HUES48 (cell line): Measurements from ENCODE around the gene RGS6.
A peak's percentile ranks its signal among the peaks of the same experiment; 100 is the strongest.

Experiments
- H3K27ac ChIP-seq: one replicate; pipeline ENCODE4 v1.7.0; 2013; ENCODE audit warnings: low read depth, low read length, inconsistent platforms
- H3K27me3 ChIP-seq: 2 replicates; pipeline ENCODE4 v1.6.1; 2013; ENCODE audit warnings: mild to moderate bottlenecking, low read length; ENCODE audit not compliant: control insufficient read depth, insufficient read depth
- H3K36me3 ChIP-seq: 2 replicates; pipeline ENCODE4 v1.6.1; 2013; ENCODE audit warnings: low read length; ENCODE audit not compliant: control insufficient read depth, insufficient read depth
- H3K4me1 ChIP-seq: 2 replicates; pipeline ENCODE4 v1.6.1; 2013; ENCODE audit warnings: mild to moderate bottlenecking, low read length; ENCODE audit not compliant: control insufficient read depth, insufficient read depth
- H3K4me3 ChIP-seq: 2 replicates; pipeline ENCODE4 v1.5.1; 2013; ENCODE audit warnings: mild to moderate bottlenecking, low read depth, low read length
- H3K9ac ChIP-seq: 2 replicates; pipeline ENCODE4 v1.6.1; 2013; ENCODE audit warnings: mild to moderate bottlenecking, low read depth, low read length, moderate library complexity
- H3K9me3 ChIP-seq: 2 replicates; pipeline ENCODE4 v1.6.1; 2013; ENCODE audit warnings: low read length; ENCODE audit not compliant: control insufficient read depth, insufficient read depth

Gene RGS6

GRCh38 chr14:72541546-72541945 is 609.3 kb downstream of the RGS6 start:
- Histone ChIP-seq H3K4me1 (peaks cover 12% of the 10 kb centered on the region), H3K9ac (no peak overlapping the region), H3K4me3 (no peak overlapping the region), H3K27ac (no peak overlapping the region), H3K9me3 (no peaks in the 10 kb centered on the region), H3K36me3 (no peaks in the 10 kb centered on the region), H3K27me3 (no peaks in the 10 kb centered on the region; the same call in 1 of the 2 replicates)

DNA sequence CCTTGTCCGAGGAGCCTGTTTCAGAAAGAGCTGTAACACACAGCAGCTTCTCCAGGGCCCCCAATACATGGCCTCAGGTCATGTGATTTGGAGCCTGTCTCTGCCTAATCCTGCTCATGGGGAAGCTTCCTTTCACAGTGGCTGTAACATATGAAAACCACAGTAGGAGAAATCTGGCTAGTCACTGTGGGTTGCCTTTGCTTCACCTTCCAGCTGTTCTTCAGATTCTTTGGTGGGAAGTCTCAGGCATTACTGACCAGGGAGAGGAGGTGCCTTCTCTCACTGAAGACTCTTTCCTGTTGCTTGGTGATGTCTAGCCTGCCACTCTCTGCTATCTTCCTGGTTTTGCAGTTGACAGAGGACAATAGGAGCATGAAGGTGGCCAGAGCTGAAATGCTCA is 611.1 kb downstream of the RGS6 start:
- Histone ChIP-seq H3K36me3 (no peaks in the 10 kb centered on the region), H3K27ac (no peak overlapping the region), H3K9ac (no peak overlapping the region), H3K27me3 (no peaks in the 10 kb centered on the region), H3K9me3 (no peaks in the 10 kb centered on the region), H3K4me1 (peaks cover 12% of the 10 kb centered on the region), H3K4me3 (no peak overlapping the region)

GRCh38 chr14:72544615-72545387 is 612.6 kb downstream of the RGS6 start:
- no peak overlapping the region for H3K4me3 ChIP-seq
- no peaks in the 10 kb centered on the region for H3K27me3 ChIP-seq
- no peak overlapping the region for H3K9ac ChIP-seq

GRCh38 chr14:72545411-72546311 is 613.4 kb downstream of the RGS6 start:
- no peak overlapping the region for H3K4me3 ChIP-seq
- peak overlapping the region; percentile 17 for H3K27ac ChIP-seq
- H3K4me1 ChIP-seq: peaks cover 12% of the 10 kb centered on the region
- no peaks in the 10 kb centered on the region for H3K9me3 ChIP-seq
- H3K36me3 ChIP-seq: no peaks in the 10 kb centered on the region
- H3K9ac ChIP-seq: no peak overlapping the region
- H3K27me3 ChIP-seq: no peaks in the 10 kb centered on the region

More at GRCh38 chr14:72544615-72545387, 612.6 kb downstream of the RGS6 start:
- H3K4me1 ChIP-seq: peaks cover 12% of the 10 kb centered on the region
- H3K9me3 ChIP-seq: no peaks in the 10 kb centered on the region
- peak overlapping the region; percentile 35 for H3K27ac ChIP-seq
- no peaks in the 10 kb centered on the region for H3K36me3 ChIP-seq

- Histone ChIP-seq H3K4me3 (no peak overlapping the region), H3K27me3 (no peaks in the 10 kb centered on the region), H3K36me3 (no peaks in the 10 kb centered on the region), H3K4me1 (peaks cover 12% of the 10 kb centered on the region), H3K27ac (no peak overlapping the region), H3K9me3 (no peaks in the 10 kb centered on the region), H3K9ac (no peak overlapping the region)
Observed at GRCh38 chr14:72546344-72547016, 614.3 kb downstream of the RGS6 start.

- Histone ChIP-seq H3K4me3 (no peak overlapping the region), H3K36me3 (no peaks in the 10 kb centered on the region), H3K27me3 (no peaks in the 10 kb centered on the region), H3K4me1 (peaks cover 12% of the 10 kb centered on the region), H3K9me3 (no peaks in the 10 kb centered on the region), H3K27ac (no peak overlapping the region), H3K9ac (no peak overlapping the region)
Observed at GRCh38 chr14:72547999-72548398, 615.8 kb downstream of the RGS6 start.

DNA sequence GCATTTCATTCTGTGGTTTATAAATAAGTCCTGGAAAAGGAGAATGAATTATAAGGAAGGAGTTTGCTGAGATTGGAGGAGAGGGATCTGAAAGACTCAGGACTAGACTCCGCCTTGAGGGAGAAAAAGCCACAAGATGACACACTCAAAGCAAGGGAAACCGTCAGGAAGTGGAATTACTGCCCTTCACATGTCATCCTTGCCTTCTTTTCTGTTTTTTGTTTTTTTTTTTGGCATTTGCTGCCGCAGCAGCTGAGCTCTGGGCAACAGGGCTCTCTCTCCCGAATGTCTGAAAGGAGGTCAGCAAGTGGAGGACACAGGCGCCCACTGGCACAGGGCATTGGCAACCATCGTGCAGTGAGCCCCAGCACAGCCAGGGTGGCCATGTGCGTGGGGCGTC is 616.8 kb downstream of the RGS6 start:
- no peak overlapping the region for H3K4me3 ChIP-seq
- H3K4me1 ChIP-seq: peaks cover 18% of the 10 kb centered on the region
- no peaks in the 10 kb centered on the region for H3K36me3 ChIP-seq
- H3K9ac ChIP-seq: no peak overlapping the region
- H3K27ac ChIP-seq: no peak overlapping the region
- no peaks in the 10 kb centered on the region for H3K9me3 ChIP-seq
- H3K27me3 ChIP-seq: no peaks in the 10 kb centered on the region

- Histone ChIP-seq H3K27ac (no peak overlapping the region), H3K4me3 (no peak overlapping the region), H3K27me3 (no peaks in the 10 kb centered on the region), H3K36me3 (no peaks in the 10 kb centered on the region), H3K4me1 (peaks cover 20% of the 10 kb centered on the region), H3K9ac (no peak overlapping the region), H3K9me3 (no peaks in the 10 kb centered on the region)
Observed at GRCh38 chr14:72549854-72550253, 617.6 kb downstream of the RGS6 start.

DNA sequence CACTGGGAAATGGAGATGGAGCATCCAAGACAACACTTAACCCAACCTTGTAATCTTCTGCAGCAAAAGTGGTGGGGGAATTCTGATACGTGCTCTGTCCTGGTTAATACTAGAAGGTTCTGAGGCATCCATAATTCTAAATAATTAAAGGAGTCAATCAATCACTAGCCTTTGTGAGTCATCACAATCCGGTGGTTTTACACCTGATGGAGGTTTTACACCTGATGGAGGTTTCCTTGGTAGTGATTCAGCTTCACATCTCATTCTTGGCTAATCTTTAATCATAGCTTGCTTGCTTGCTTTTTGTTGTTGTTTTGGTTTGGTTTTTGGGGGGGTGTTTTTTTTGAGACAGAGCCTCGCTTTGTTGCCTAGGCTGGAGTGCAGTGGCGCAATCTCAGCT is 618.3 kb downstream of the RGS6 start:
- no peaks in the 10 kb centered on the region for H3K36me3 ChIP-seq
- H3K27me3 ChIP-seq: no peaks in the 10 kb centered on the region
- no peaks in the 10 kb centered on the region for H3K9me3 ChIP-seq
- H3K4me1 ChIP-seq: peaks cover 13% of the 10 kb centered on the region
- no peak overlapping the region for H3K9ac ChIP-seq
- H3K4me3 ChIP-seq: no peak overlapping the region
- H3K27ac ChIP-seq: no peak overlapping the region

DNA sequence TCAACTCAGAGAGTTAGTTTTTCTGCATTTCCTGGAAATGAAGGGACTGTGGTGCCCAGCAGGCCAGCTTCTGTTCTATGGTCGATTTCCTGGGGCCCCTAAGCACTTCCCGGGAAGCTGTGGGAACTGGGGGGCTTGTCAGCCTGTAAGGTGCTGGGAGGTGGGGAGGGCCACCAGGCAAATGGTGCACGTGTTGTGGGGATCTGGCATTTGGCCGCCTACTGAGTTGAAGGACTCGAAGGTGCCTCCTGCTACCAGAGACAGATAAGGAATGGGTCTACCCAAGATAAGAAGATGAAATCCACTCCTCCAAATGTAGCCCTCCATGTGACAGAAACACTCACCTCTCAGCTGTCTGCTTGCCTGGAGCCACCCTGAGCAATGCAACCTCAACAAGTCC is 620.0 kb downstream of the RGS6 start:
- no peaks in the 10 kb centered on the region for H3K27me3 ChIP-seq
- peaks cover 13% of the 10 kb centered on the region for H3K4me1 ChIP-seq
- H3K27ac ChIP-seq: no peak overlapping the region
- no peak overlapping the region for H3K4me3 ChIP-seq
- no peak overlapping the region for H3K9ac ChIP-seq
- H3K36me3 ChIP-seq: no peaks in the 10 kb centered on the region
- H3K9me3 ChIP-seq: no peaks in the 10 kb centered on the region
